Tibial artery (tissue), 4 donors: Measurements from ENCODE around the gene CDK10.

ENCODE experiments used
- DNase-seq, 2 donors: peaks; one replicate each; pipeline ENCODE4 v3.0.0-alpha.2; 2019
- H3K27ac ChIP-seq, 2 donors: fragments of 200-600 bp; sonication (generic) in 1 of 2; 1 replicate in 1 of 2; 2 replicates in 1 of 2; pipeline ENCODE4 v1.5.1; 2018 to 2019; ENCODE audit warnings: mild to moderate bottlenecking in 1 of 2
- H3K27me3 ChIP-seq, 2 donors: fragments of 200-600 bp; sonication (generic) in 1 of 2; one replicate each; pipeline versions ENCODE4 v1.5.1 to v1.6.0; 2016 to 2019
- H3K36me3 ChIP-seq, 3 donors: fragments of 200-600 bp; sonication (generic) in 2 of 3; one replicate each; pipeline ENCODE4 v1.5.1; 2016 to 2019; ENCODE audit warnings: mild to moderate bottlenecking in 2 of 3
- H3K4me1 ChIP-seq, 4 donors: fragments of 200-600 bp; sonication (generic) in 2 of 4; 1 replicate in 3 of 4; 2 replicates in 1 of 4; pipeline ENCODE4 v1.5.1; 2016 to 2019
- H3K4me3 ChIP-seq, 2 donors: fragments of 200-600 bp; sonication (generic) in 1 of 2; 1 replicate in 1 of 2; 2 replicates in 1 of 2; pipeline ENCODE4 v1.5.1; 2018 to 2019; ENCODE audit warnings: mild to moderate bottlenecking in 2 of 2
- H3K9me3 ChIP-seq, 3 donors: fragments of 200-600 bp; sonication (generic) in 1 of 3; one replicate each; pipeline ENCODE4 v1.5.1; 2016 to 2019
- intact Hi-C: fragments of 100-400 bp; cut with DNase I; formaldehyde crosslinking; loops from one replicate; pipeline ENCODE4 v1.15.0; 2023; ENCODE audit warnings: low total_unique reads
- TF ChIP-seq, protein P1 (sequence below), 2 experiments: fragments of 200-600 bp in 1 of 2; fragments of 450-650 bp in 1 of 2; IDR thresholded peaks; one replicate each; pipeline ENCODE4 v1.5.1; 2017 to 2019; ENCODE audit warnings: antibody characterized with exemption in 2 of 2, mild to moderate bottlenecking in 1 of 2, moderate library complexity in 1 of 2

The CDK10 gene

DNA sequence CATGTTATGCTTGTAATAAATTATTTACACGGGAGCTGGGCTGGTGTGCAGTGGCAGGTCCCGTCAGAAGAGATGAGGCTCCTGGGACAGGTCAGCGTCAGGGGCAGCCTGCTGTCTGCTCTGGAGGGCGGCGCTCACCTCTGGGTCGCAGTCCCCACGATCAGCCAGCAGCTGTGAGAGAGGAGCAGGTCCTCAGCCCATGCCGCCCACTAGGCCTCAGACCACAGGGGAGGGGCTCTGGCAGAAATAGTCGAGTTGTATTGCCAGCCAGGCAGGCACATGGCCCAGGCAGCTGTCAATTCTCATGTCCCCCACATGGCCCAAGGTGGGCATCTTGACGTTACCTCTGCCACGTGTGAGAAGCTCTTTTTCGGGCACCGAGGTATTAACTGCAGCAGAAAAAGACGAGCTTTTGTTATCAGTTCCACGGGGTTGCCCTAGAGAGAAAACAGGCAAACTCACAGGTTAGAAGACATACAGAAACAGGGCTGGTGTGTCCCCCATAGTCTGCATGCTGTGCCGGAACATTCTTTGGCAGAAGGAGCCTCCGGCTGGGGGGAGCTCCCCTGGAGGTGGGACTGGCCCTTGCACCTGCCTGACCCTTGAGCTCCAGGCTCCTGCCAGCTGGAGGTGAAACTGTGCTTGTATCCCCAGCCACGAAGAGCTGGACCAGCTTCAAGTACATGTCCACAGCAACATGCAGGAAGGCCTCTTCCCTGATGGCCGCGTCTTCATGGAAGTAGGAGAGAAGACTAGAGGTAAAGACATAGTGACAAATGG, 52.2 kb downstream of the CDK10 start:
- H3K4me3 ChIP-seq: no peak overlapping the region
- TF ChIP-seq, protein P1, sequence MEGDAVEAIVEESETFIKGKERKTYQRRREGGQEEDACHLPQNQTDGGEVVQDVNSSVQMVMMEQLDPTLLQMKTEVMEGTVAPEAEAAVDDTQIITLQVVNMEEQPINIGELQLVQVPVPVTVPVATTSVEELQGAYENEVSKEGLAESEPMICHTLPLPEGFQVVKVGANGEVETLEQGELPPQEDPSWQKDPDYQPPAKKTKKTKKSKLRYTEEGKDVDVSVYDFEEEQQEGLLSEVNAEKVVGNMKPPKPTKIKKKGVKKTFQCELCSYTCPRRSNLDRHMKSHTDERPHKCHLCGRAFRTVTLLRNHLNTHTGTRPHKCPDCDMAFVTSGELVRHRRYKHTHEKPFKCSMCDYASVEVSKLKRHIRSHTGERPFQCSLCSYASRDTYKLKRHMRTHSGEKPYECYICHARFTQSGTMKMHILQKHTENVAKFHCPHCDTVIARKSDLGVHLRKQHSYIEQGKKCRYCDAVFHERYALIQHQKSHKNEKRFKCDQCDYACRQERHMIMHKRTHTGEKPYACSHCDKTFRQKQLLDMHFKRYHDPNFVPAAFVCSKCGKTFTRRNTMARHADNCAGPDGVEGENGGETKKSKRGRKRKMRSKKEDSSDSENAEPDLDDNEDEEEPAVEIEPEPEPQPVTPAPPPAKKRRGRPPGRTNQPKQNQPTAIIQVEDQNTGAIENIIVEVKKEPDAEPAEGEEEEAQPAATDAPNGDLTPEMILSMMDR (IDR thresholded peaks at IDR 0.05): no peak
- intact Hi-C loops: no loop called here
- H3K4me1 ChIP-seq: no peaks in the 10 kb centered on the region
- no peak overlapping the region for H3K27ac ChIP-seq
- H3K9me3 ChIP-seq: no peaks in the 10 kb centered on the region
- no peak for DNase-seq
- peaks cover 55 to 78% (median 68%) of the 10 kb centered on the region in 3 donors for H3K36me3 ChIP-seq
- H3K27me3 ChIP-seq: no peaks in the 10 kb centered on the region

DNA sequence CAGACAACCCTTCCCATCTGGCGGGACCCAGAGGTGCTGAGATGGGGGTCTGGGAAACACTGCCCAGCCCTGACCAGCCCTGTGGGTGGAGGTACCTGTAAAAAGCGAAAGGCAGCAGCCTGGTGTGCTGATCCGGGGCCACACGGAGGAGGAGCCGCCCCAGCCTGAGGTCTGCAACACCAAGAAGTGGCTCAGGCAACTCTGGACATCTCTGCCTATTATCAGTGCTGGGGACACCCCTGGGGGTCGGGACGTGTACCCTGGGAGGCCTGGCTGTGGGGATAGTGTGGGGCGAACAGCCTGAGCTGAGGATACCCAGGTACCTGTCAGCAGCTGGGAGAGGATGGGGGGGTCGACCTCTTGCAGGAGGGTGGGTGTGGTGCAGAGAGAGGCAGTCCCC, 52.9 kb downstream of the CDK10 start:
- DNase-seq: no peak
- H3K9me3 ChIP-seq: no peaks in the 10 kb centered on the region
- H3K4me3 ChIP-seq: no peak overlapping the region
- TF ChIP-seq, protein P1 (IDR thresholded peaks at IDR 0.05): no peak
- intact Hi-C loops: no loop called here
- H3K36me3 ChIP-seq: peaks cover 48 to 72% (median 62%) of the 10 kb centered on the region in 3 donors
- no peak overlapping the region for H3K27ac ChIP-seq
- no peaks in the 10 kb centered on the region for H3K27me3 ChIP-seq
- H3K4me1 ChIP-seq: no peaks in the 10 kb centered on the region

DNA sequence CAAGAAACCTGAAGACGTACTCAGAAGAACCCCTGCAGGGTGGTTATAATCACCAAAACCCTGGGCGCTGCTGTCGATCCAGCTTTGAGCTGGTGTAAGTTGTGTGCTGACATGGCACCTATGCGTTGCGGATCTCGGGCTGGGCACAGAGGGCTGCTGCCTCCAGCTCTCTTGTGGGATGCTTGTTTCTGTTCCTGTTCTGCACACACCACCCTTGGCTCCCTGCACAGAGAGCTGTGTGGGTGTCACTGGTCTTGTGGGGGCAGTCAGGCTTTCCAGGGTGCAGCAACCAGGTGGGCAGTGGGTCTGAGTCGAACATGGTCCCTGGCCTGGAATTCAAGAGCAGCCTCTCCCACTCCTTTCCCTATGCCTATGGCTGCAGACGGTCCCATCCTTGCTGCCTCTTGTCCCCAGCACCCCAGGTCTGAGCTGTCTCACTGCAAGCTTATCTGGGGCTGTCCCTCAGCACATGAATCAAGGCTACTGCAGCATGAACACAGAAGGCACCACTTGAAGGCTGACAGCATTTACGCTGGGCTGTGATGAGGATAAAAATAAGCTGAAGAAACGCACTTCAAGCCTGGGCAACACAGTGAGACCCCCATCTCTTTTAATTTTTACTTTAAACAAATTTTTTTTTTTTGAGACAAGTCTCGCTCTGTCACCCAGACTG, 55.0 kb downstream of the CDK10 start:
- Histone ChIP-seq H3K27ac (no peak overlapping the region), H3K4me1 (no peaks in the 10 kb centered on the region), H3K4me3 (no peak overlapping the region), H3K27me3 (no peaks in the 10 kb centered on the region), H3K9me3 (no peaks in the 10 kb centered on the region), H3K36me3 (peaks cover 32 to 51% (median 41%) of the 10 kb centered on the region in 3 donors)
- intact Hi-C loops: no loop called here
- TF ChIP-seq, protein P1 (IDR thresholded peaks at IDR 0.05): no peak
- no peak for DNase-seq

DNA sequence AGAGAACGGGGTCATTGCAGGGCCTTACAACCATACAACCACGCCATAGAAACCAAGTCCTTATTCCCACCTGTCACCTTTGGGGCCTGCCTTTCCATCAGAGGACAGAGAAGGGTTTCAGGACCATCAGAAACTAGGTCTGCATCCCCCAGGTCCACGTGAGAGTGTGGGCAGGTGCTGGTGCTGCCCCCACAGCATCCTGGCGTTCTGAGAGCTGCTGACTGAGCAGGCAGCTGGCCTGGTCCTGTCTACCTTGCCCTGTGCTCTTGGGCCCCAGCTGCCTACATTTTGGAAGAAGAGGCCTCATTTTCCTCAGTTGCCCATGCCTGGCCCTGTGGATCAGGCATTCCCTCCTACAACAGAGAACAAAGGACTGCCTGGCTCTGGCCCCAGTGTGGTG, 56.5 kb downstream of the CDK10 start:
- no peak overlapping the region for H3K4me3 ChIP-seq
- DNase-seq: no peak
- TF ChIP-seq, protein P1 (IDR thresholded peaks at IDR 0.05): no peak
- H3K4me1 ChIP-seq: no peaks in the 10 kb centered on the region
- H3K27me3 ChIP-seq: no peaks in the 10 kb centered on the region
- peaks cover 19 to 36% (median 27%) of the 10 kb centered on the region in 3 donors for H3K36me3 ChIP-seq
- no peak overlapping the region for H3K27ac ChIP-seq
- no peaks in the 10 kb centered on the region for H3K9me3 ChIP-seq
- intact Hi-C loops: no loop called here

DNA sequence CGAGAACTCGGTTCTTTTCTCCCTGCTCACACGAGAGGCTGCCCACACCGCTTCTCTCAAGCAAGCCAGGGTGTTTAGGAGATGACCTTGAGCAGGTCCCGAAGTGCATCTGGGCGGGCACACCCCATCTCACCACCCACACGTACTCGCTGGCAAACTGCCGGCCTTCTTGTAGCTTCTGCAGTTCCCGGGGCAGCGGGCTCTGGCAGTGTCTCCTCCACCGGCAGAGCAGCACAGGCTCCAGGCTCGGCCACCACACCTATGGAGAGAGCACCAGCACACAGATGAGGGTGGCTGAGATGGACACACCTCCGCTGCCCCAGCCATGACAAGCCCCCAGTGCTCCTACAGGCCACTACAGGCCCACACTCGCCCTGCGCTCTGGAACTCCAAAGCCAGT, 58.3 kb downstream of the CDK10 start:
- Histone ChIP-seq H3K36me3 (peaks cover under 1 to 17% (median 8%) of the 10 kb centered on the region in 3 donors), H3K27me3 (no peaks in the 10 kb centered on the region), H3K27ac (no peak overlapping the region), H3K4me3 (no peak overlapping the region), H3K9me3 (no peaks in the 10 kb centered on the region), H3K4me1 (no peaks in the 10 kb centered on the region)
- intact Hi-C loops: no loop called here
- TF ChIP-seq, protein P1 (IDR thresholded peaks at IDR 0.05): no peak
- DNase-seq: no peak
